Measurements from ENCODE around the gene SLC36A1. TPM values are rescaled to one million over a fixed set of nuclear protein-coding genes. Genes with fewer than 3 reads are reported as not detected.

The SLC36A1 gene
- total RNA-seq, 6 experiments from 2014 or later: 9.2 to 13.1 (median 10.3) TPM

DNA sequence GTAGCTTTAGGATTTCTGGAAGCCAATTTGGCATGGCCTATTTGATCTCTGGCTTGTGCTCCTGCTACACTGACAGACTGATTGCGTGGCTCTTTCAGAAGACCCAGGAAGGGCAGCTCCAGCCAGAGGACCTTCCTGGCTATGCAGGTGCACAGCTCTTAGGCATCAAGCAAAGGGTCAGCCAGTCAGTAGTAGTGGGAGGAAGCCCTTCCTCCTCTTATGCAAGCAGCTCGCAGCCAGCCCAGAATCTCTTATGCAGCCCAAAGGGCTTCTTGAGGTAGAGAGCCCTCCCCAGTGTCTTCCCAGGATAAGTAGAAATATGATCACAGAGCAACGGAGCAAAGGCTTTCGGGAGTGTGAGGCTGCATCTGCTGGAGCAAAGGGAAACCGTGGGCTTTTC lies 43.2 kb downstream of the SLC36A1 start:
- Mint-ChIP-seq H3K36me3 (ENCODE audit: low read depth) (peaks cover 33% of the 10 kb centered on the region), H3K4me3 (no peak overlapping the region), H3K27ac (no peak overlapping the region), H3K27me3 (ENCODE audit: insufficient read depth) (peaks cover 2% of the 10 kb centered on the region), H3K9me3 (no peaks in the 10 kb centered on the region), H3K4me1 (ENCODE audit: low read depth) (peaks cover 14% of the 10 kb centered on the region)
- DNase-seq: no peak
- no peak for TF ChIP-seq CTCF (IDR thresholded peaks at IDR 0.05)

GRCh38 chr5:151491062-151491461 lies 43.7 kb downstream of the SLC36A1 start:
- DNase-seq: no peak
- H3K4me1 Mint-ChIP-seq (ENCODE audit: low read depth): peaks cover 14% of the 10 kb centered on the region
- no peak for TF ChIP-seq CTCF (IDR thresholded peaks at IDR 0.05)
- H3K4me3 Mint-ChIP-seq: no peak overlapping the region
- no peak overlapping the region for H3K27ac Mint-ChIP-seq
- no peaks in the 10 kb centered on the region for H3K9me3 Mint-ChIP-seq
- peaks cover 29% of the 10 kb centered on the region for H3K36me3 Mint-ChIP-seq (ENCODE audit: low read depth)
- peaks cover 2% of the 10 kb centered on the region for H3K27me3 Mint-ChIP-seq (ENCODE audit: insufficient read depth)

DNA sequence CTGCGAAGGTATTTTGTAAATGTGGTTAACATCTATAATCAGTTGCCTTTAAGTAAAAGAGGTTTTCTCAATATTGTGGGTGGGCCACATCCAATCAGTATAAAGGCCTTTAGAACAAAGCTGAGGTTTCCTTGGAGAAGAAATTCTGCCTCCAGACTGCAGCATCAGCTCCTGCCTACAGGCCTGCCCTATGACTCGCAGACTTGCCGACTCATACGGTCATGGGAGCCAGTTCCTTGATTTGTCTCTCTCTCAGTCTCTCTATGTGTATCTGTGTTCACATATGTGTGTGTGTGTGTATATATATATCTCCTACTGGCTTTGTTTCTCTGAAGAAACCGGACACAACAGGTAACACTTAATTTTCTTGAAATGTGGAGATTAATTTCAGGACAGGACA lies 45.3 kb downstream of the SLC36A1 start:
- Mint-ChIP-seq H3K27me3 (ENCODE audit: insufficient read depth) (peaks cover 2% of the 10 kb centered on the region), H3K4me1 (ENCODE audit: low read depth) (peaks cover 14% of the 10 kb centered on the region), H3K4me3 (no peak overlapping the region), H3K9me3 (no peaks in the 10 kb centered on the region), H3K27ac (peak overlapping the region; percentile 77), H3K36me3 (ENCODE audit: low read depth) (peaks cover 16% of the 10 kb centered on the region; the same call in 1 of the 2 replicates)
- no peak for TF ChIP-seq CTCF (IDR thresholded peaks at IDR 0.05)
- peak; percentile 68 for DNase-seq

DNA sequence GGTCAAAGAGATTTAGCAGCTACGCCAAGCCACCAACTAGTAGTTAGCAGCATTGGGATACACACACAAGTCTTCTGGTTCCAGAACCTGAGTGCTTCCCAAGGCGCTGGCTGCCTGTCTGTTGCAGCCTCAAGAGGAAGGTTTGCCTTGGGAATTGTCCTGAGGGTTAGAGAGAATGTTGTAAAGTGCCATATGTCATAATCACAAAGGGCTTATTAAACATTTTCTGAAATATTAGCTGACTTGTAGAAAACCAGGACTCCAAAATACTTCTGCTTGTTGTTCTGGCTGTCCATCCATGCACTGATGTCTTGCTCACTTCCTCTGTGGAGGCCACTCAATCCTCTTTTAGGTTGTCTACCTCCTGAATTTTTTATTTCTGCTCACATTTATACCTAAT lies 46.3 kb downstream of the SLC36A1 start:
- H3K4me1 Mint-ChIP-seq (ENCODE audit: low read depth): peaks cover 14% of the 10 kb centered on the region
- no peaks in the 10 kb centered on the region for H3K9me3 Mint-ChIP-seq
- H3K27ac Mint-ChIP-seq: no peak overlapping the region; the same call in 1 of the 2 replicates
- no peak overlapping the region for H3K4me3 Mint-ChIP-seq
- H3K27me3 Mint-ChIP-seq (ENCODE audit: insufficient read depth): peaks cover 2% of the 10 kb centered on the region
- no peak for DNase-seq
- H3K36me3 Mint-ChIP-seq (ENCODE audit: low read depth): peaks cover 9% of the 10 kb centered on the region; the same call in 1 of the 2 replicates
- no peak for TF ChIP-seq CTCF (IDR thresholded peaks at IDR 0.05)

DNA sequence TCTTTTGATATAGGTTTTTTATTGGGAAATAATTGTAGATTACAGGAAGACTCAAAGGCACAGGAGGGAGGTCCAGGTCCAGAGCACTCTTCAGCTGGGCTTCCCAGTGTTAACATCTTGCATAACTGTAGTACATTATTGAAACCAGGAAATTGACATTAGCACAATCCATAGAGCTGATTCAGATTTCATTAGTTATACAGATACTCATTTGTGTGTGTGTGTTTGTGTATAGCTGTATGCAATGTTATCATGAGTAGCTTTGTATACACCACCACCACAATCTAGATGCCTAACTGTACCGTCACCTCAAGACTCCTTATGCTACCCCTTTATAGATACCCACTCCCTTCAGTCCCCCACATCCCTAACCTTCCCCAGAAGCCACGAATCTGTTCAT lies 47.9 kb downstream of the SLC36A1 start:
- Mint-ChIP-seq H3K36me3 (ENCODE audit: low read depth) (peaks cover 4% of the 10 kb centered on the region; the same call in 1 of the 2 replicates), H3K27me3 (ENCODE audit: insufficient read depth) (peaks cover 2% of the 10 kb centered on the region), H3K4me1 (ENCODE audit: low read depth) (peaks cover 14% of the 10 kb centered on the region), H3K27ac (no peak overlapping the region; the same call in 1 of the 2 replicates), H3K4me3 (no peak overlapping the region), H3K9me3 (no peaks in the 10 kb centered on the region)
- no peak for TF ChIP-seq CTCF (IDR thresholded peaks at IDR 0.05)
- no peak for DNase-seq

DNA sequence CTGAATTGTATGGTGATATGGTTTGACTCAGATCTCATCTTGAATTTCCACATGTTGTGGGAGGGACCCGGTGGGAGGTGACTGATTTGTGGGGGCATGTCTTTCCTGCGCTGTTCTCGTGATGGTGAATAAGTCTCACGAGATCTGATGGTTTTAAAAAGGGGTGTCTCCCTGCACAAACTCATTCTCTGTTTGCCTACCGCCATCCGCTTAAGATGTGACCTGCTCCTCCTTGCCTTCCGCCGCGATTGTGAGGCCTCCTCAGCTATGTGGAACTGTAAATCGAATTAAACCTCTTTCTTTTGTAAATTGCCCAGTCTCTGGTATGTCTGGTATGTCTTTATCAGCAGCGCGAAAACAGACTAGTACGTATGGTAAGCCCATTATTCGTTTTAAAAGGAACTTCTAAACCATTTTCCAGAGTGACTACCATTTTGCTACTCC lies 48.7 kb downstream of the SLC36A1 start:
- Mint-ChIP-seq H3K4me3 (no peak overlapping the region), H3K27me3 (ENCODE audit: insufficient read depth) (peaks cover 2% of the 10 kb centered on the region), H3K9me3 (no peaks in the 10 kb centered on the region), H3K36me3 (ENCODE audit: low read depth) (peaks cover 4% of the 10 kb centered on the region; the same call in 1 of the 2 replicates), H3K27ac (no peak overlapping the region), H3K4me1 (ENCODE audit: low read depth) (peaks cover 19% of the 10 kb centered on the region)
- TF ChIP-seq CTCF (IDR thresholded peaks at IDR 0.05): no peak
- no peak for DNase-seq

All from HFFc6 (cell line).